Glutamatergic neuron (in vitro differentiated cells): ENCODE data around the gene TMEM87A. TPM values are rescaled to one million over a fixed set of nuclear protein-coding genes. Genes with fewer than 3 reads are reported as not detected.
A peak's percentile ranks its signal among the peaks of the same experiment; 100 is the strongest.

Experiments used
- DNase-seq: peaks from one replicate; pipeline ENCODE4 v3.0.0; 2022
- H3K27ac Mint-ChIP-seq: one replicate; pipeline ENCODE4 v1.8.0; 2020; ENCODE audit warnings: mild to moderate bottlenecking, mixed read lengths, inconsistent platforms; ENCODE audit not compliant: unreplicated experiment
- H3K27me3 Mint-ChIP-seq: one replicate; pipeline ENCODE4 v1.8.0; 2020; ENCODE audit warnings: mild to moderate bottlenecking, moderate library complexity, mixed read lengths, inconsistent platforms; ENCODE audit not compliant: unreplicated experiment
- H3K36me3 Mint-ChIP-seq: one replicate; pipeline ENCODE4 v1.8.0; 2020; ENCODE audit warnings: mild to moderate bottlenecking, mixed read lengths, inconsistent platforms; ENCODE audit not compliant: unreplicated experiment
- H3K4me1 Mint-ChIP-seq: one replicate; pipeline ENCODE4 v1.8.0; 2020; ENCODE audit warnings: mild to moderate bottlenecking, low read depth, mixed read lengths, inconsistent platforms; ENCODE audit not compliant: unreplicated experiment
- H3K4me3 Mint-ChIP-seq: one replicate; pipeline ENCODE4 v1.8.0; 2020; ENCODE audit warnings: mild to moderate bottlenecking, mixed read lengths, inconsistent platforms; ENCODE audit not compliant: unreplicated experiment
- H3K9me3 Mint-ChIP-seq: one replicate; pipeline ENCODE4 v1.8.0; 2020; ENCODE audit warnings: mild to moderate bottlenecking, moderate library complexity, mixed read lengths, inconsistent platforms; ENCODE audit not compliant: unreplicated experiment
- total RNA-seq: library from RNA; stranded (reverse); fragmentation: NEBNext Ultra II Directional; extraction: Animal tissue kit (Norgen Biotek cat#: 25700); gene quantifications from one replicate; pipeline ENCODE4 v1.2.1, GENCODE V29; 2021; ENCODE audit not compliant: unreplicated experiment
- TF ChIP-seq, protein P1 (sequence below): fragments of 200-600 bp; sonication (generic); IDR thresholded peaks from one replicate; pipeline ENCODE4 v1.5.0; 2021; ENCODE audit not compliant: partially characterized antibody, unreplicated experiment

Gene TMEM87A
- total RNA-seq, 1 donor from 2014 or later = 41.1 TPM

DNA sequence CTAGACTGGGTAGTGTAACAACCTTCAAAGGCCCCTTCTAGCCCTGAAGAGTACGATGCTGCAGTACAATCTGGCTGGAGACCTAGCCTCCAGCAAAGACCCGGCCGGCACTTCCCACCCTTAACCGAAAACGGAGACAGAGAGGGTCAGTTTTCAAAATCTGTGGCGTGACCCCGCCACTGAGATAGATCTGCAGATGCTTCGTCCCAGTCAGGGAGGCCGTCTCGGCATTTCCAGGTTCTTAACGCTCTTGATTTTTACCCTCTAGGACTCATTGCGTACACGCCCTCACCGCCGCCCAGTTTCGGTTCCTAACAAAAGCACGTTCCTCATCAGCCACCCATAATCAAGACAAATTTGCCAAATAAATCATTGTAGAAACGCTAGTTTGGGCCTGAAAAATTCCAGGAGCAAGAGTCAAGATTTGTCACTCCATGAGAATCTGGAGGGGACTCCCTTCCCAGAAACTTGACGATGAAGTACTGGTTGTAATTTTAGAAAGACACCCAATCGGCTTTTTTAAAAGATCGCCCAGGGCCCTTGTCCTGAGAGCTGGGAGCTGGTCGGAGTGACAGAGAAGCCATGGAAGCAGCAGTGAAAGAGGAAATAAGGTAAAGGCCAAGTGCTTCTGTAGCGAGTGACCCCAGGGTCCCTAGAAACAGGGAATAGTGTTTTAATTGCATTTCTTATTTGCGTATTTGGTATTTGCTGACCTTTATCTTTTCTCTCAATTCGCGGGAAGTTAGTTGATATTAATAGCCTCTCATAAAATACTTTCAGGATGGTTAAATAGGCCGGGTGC is 868 bp upstream of the TMEM87A start:
- Mint-ChIP-seq H3K27me3 (no peaks in the 10 kb centered on the region), H3K9me3 (no peaks in the 10 kb centered on the region), H3K4me1 (peaks cover 5% of the 10 kb centered on the region), H3K36me3 (no peaks in the 10 kb centered on the region), H3K27ac (peak overlapping the region; percentile 95), H3K4me3 (peak overlapping the region; percentile 94)
- TF ChIP-seq, protein P1, sequence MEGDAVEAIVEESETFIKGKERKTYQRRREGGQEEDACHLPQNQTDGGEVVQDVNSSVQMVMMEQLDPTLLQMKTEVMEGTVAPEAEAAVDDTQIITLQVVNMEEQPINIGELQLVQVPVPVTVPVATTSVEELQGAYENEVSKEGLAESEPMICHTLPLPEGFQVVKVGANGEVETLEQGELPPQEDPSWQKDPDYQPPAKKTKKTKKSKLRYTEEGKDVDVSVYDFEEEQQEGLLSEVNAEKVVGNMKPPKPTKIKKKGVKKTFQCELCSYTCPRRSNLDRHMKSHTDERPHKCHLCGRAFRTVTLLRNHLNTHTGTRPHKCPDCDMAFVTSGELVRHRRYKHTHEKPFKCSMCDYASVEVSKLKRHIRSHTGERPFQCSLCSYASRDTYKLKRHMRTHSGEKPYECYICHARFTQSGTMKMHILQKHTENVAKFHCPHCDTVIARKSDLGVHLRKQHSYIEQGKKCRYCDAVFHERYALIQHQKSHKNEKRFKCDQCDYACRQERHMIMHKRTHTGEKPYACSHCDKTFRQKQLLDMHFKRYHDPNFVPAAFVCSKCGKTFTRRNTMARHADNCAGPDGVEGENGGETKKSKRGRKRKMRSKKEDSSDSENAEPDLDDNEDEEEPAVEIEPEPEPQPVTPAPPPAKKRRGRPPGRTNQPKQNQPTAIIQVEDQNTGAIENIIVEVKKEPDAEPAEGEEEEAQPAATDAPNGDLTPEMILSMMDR = no peak
- DNase-seq = peak; percentile 36

DNA sequence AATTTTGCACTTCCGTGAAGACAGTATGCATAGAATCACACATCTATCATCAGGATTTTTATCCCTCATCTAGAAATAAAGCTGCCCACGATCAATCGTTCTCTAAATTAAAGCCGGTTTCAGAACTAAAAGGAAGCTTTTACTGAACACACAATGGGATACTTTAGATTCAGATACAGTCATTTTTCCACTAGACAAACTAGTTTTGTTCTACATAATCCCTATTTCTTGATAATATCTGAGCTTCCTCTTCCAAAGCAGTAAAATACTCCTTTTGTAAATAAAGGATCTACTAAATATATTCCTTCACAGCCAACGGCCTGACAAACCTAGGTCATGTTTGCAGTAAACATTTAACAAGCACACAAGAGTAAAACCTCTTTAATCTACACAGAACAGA is 2.2 kb downstream of the TMEM87A start:
- peak overlapping the region; percentile 14 for H3K4me3 Mint-ChIP-seq
- peaks cover 5% of the 10 kb centered on the region for H3K4me1 Mint-ChIP-seq
- peaks cover 1% of the 10 kb centered on the region for H3K36me3 Mint-ChIP-seq
- no peaks in the 10 kb centered on the region for H3K27me3 Mint-ChIP-seq
- H3K9me3 Mint-ChIP-seq = no peaks in the 10 kb centered on the region
- no peak overlapping the region for H3K27ac Mint-ChIP-seq
- DNase-seq = no peak
- TF ChIP-seq, protein P1 = no peak

DNA sequence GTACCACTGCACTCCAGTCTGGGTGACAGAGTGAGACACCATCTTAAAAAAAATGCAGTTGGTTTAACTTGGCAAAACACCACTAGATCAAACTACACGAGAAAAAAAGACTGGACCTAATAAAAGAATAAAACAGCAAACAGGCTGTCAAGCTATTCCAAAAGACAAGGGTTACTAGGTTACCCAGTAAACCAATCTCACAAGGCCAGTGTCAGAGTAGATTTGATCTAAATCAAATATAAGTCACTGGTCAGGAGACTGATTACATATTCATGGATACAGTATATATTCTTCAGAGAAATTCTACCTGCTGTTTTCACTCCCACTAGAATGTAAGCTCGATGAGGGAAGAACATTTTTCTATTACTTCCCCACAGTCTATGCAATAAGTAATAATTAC is 2.7 kb downstream of the TMEM87A start:
- Mint-ChIP-seq H3K4me3 (no peak overlapping the region), H3K4me1 (peaks cover 5% of the 10 kb centered on the region), H3K27me3 (no peaks in the 10 kb centered on the region), H3K36me3 (peaks cover 5% of the 10 kb centered on the region), H3K27ac (no peak overlapping the region), H3K9me3 (no peaks in the 10 kb centered on the region)
- no peak for DNase-seq
- TF ChIP-seq, protein P1 = no peak

DNA sequence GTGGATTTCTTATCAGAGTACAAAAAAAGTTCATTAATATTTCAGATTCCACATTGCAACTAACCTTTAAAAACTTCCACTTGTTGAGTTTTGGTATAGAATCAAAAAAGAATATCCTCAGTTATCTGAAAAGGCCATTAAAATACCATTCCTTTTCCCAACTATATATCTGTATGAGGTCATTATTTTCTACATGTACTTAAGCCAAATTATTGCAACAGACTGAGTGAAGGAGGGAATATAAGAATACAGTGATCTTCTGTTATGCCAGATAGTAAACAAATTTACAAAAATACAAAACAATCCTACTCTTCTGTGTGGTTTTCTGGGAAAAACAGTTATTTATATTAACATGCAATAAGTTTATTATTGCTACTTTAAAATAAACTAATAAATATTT is 5.9 kb downstream of the TMEM87A start:
- H3K4me1 Mint-ChIP-seq = peaks cover 2% of the 10 kb centered on the region
- H3K27me3 Mint-ChIP-seq = peaks cover 2% of the 10 kb centered on the region
- TF ChIP-seq, protein P1 = no peak
- DNase-seq = no peak
- H3K9me3 Mint-ChIP-seq = no peaks in the 10 kb centered on the region
- peaks cover 5% of the 10 kb centered on the region for H3K36me3 Mint-ChIP-seq
- no peak overlapping the region for H3K4me3 Mint-ChIP-seq
- H3K27ac Mint-ChIP-seq = no peak overlapping the region

DNA sequence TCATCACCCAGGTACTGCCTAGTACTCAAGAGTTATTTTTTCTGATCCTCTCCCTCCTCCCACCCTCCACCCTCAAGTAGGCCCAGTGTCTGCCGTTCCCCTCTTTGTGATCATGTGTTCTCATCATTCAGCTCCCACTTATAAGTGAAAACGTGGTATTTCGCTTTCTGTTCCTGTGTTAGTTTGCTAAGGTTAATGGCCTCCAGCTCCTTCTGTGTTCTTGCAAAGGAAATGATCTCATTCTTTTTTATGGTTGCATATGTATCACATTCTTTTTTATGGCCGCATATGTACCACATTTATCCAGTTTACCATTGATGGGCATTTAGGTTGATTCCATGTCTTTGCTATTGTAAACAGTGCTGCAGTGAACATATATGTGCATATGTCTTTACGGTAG is 8.4 kb downstream of the TMEM87A start:
- H3K27ac Mint-ChIP-seq = no peak overlapping the region
- TF ChIP-seq, protein P1 = no peak
- no peak for DNase-seq
- peaks cover 2% of the 10 kb centered on the region for H3K27me3 Mint-ChIP-seq
- no peaks in the 10 kb centered on the region for H3K4me1 Mint-ChIP-seq
- peaks cover 5% of the 10 kb centered on the region for H3K36me3 Mint-ChIP-seq
- no peaks in the 10 kb centered on the region for H3K9me3 Mint-ChIP-seq
- H3K4me3 Mint-ChIP-seq = no peak overlapping the region
